Panc1 (cell line): ENCODE data around the gene MVP.

Source experiments
- CTCF ChIP-seq: fragments of 450-650 bp; IDR thresholded peaks from 2 replicates; pipeline ENCODE4 v1.5.1; 2017; ENCODE audit warnings: mild to moderate bottlenecking
- POLR2AphosphoS5 ChIP-seq: IDR thresholded peaks from 2 replicates; pipeline ENCODE4 v1.6.1; 2012; ENCODE audit warnings: mild to moderate bottlenecking, low read depth, low read length, moderate library complexity
- REST ChIP-seq, 2 experiments: IDR thresholded peaks; 2 replicates each; pipeline ENCODE4 v1.6.1; 2011 to 2012; ENCODE audit warnings: low read depth in 2 of 2, control low read depth in 1 of 2, low read length in 1 of 2, mild to moderate bottlenecking in 1 of 2, moderate library complexity in 1 of 2; ENCODE audit not compliant: insufficient read depth in 1 of 2

DNA sequence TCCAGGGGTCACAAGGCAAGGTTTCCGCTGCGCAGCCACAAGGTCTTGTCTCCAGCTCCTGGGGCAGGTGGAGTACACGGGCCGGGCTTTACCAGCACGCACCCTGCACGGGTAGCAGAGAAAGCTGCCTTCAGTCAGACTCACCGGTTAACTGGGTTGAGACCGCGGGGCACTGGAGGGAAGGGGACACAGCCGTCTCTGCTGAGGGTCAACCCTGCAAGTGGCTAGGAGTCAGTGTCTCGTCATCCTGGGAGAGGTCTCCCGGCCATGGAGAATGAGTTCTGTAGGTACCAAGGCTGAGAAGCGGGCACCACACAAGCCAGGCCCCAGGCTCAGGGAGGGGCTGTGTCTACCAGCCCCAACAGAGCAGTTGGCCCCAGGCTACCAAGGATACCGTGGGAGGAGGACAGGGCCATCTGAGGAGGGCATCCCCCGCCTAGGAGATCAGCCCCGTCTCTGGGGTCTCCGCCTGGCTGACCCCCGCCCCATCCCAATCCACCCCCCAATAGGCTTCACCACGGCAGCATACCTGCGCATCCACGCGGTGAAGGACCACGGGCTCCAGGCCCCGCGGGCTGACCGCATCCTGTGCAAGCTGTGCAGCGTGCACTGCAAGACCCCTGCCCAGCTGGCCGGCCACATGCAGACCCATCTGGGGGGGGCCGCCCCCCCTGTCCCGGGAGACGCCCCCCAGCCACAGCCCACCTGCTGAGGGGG is 11.1 kb upstream of the MVP start:
- TF ChIP-seq CTCF: no peak
- no peak for TF ChIP-seq REST (IDR thresholded peaks at IDR 0.05; ENCODE audit: insufficient read depth in 1 of 2, low read depth in 2 of 2, low read length in 1 of 2)
- no peak; the same call in 1 of the 2 replicates for TF ChIP-seq POLR2AphosphoS5
